GM19397 (cell line): ENCODE results near the gene PCDH15.

ENCODE experiments used
- ATAC-seq: cut with Tn5 transposase; IDR thresholded peaks from one replicate; pipeline ENCODE4 v1.9.1; 2021; ENCODE audit warnings: mild to moderate bottlenecking, moderate library complexity; ENCODE audit not compliant: unreplicated experiment

The PCDH15 gene

GRCh38 chr10:53754596-53755250, 1046.3 kb downstream of the PCDH15 start:
- no peak for ATAC-seq
